HG02571 (cell line): ENCODE measurements around the gene HSPG2.
"Not testable (repeated sequence)": the region's sequence is repeated elsewhere in the genome, so short reads cannot be mapped to it uniquely, and the experiment has no call there.

ENCODE experiments used
- ATAC-seq: cut with Tn5 transposase; IDR thresholded peaks from one replicate; pipeline ENCODE4 v1.9.1; 2021; ENCODE audit warnings: mild to moderate bottlenecking, moderate library complexity; ENCODE audit not compliant: unreplicated experiment

The HSPG2 gene

DNA sequence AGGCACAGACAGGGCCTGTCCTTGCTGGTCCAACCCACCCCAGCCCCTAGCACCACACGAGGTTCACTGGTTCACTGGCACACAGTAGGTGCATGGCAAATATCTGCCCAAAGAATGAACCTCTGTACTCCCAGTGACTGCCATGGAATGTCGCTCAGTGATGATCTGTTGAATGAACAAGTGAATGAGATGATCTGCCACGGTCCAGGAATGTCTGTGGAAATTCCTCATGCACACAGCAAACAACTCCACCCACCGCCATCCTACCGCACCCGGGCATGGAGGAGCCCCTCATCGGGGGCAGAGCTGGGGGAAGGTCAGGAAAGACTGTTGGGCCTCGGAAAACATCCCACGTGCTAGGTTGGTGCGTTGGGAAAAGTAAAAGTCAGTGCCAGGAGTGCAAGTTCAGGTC, 1.7 kb downstream of the HSPG2 start:
- ATAC-seq: no peak

- ATAC-seq: no peak
These were observed 3.5 kb downstream of the HSPG2 start for GRCh38 chr1:21933397-21934248.

- ATAC-seq: no peak
These were observed 5.0 kb downstream of the HSPG2 start for GRCh38 chr1:21932127-21932526.

DNA sequence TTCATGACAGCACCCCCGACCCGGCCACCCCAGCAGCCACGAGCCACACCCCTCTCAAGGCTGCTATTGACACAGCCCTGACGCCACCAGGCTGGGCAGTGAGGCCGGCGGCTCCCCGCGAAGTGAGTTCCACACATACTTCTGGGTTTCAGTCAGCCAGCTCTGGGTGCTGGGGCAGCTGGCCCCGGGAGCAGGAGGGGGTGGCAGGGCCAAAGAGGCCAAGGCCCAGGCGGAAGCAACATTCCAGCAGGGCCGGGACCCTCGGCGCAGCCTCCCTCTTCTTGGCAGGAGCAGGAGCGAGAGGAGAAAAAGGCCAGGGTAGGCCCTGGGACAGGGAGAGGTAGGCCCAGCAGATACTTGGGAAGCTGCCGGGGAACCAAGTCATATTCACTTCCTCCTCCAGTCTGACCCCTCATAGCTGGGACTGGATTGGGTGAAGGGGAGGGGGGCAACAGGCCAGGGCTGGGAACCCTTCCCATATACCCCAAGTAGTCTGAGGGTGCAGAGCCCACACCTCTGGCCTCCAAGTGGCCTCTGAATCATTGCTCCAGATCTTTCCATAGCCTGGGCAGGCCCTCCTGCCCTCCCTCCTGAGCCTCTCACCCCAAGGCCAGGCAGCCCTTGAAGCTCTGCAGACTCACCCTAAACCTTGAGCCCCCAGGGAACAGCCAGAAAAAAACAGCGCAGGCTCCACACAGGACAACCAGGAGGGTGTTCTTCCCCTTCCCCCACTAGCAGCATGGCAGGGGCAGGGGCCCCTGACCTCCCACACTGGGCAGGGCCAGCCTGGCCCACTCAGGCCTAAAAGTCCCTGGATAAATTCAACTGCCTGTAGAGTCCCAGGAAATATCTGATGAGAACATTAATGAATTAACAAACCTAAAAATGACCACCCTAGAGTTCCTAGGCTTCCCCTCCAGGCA, 5.7 kb downstream of the HSPG2 start:
- no peak for ATAC-seq

DNA sequence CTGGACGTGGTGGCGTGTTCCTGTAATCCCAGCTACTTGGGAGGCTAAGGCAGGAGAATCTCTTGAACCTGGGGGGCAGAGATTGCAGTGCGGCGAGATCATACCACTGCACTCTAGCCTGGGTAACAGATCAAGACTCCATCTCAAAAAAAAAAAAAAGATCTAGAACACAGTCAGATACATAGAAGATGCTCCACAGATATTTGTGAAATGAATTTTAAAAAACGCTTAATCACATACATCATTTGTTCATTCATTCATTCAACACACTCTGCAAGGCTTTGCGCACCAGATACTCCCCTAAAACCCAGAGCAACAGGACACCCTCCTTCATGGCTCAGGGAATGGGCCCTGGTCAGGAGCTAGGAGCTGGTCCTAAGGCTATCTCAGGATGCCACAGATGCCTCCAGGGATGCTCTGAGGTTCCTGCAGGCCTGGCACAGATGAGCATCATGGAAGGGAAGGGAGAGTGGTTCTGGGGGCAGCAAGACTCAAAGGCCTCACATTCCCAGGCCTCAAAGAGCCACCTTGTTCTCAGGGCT, 6.4 kb downstream of the HSPG2 start:
- no peak for ATAC-seq

GRCh38 chr1:21930080-21930571, 7.0 kb downstream of the HSPG2 start:
- ATAC-seq: no peak

DNA sequence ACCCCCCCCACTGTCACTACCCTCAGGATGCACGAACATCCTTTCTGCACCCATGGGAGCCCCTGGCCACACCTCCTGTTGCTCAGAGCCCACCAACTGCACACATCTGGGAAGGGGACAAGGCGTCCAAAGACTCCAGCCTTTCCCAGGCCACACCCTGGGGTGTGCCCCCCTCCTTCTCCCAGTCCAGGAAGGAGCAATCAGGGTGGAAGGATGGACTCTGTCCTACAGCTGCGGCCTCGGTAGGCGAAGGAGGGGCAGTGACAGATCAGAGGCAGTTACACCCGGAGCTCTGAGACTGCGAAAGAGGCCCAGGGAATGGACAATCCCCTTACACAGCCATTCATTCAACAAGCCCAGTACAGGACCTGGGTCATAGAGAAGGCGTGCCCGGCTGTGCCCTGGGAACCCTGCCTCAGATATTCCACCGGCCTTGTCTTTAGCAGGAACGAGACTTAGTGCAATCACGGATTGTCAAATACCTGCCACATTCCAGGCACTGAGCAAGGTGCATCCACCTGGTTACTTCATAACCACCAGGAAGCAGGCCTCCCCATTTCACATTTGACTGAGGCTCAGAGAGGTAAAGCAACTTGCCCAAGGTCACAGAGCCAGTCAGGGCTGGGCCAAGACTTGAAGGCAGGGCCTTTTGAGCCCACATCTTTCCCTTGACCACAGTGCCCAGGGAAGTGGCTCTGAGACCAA, 9.4 kb downstream of the HSPG2 start:
- ATAC-seq: no peak

- no peak for ATAC-seq
These were observed 10.1 kb downstream of the HSPG2 start for GRCh38 chr1:21926814-21927532.

- no peak for ATAC-seq
These were observed 11.0 kb downstream of the HSPG2 start for GRCh38 chr1:21926065-21926464.

DNA sequence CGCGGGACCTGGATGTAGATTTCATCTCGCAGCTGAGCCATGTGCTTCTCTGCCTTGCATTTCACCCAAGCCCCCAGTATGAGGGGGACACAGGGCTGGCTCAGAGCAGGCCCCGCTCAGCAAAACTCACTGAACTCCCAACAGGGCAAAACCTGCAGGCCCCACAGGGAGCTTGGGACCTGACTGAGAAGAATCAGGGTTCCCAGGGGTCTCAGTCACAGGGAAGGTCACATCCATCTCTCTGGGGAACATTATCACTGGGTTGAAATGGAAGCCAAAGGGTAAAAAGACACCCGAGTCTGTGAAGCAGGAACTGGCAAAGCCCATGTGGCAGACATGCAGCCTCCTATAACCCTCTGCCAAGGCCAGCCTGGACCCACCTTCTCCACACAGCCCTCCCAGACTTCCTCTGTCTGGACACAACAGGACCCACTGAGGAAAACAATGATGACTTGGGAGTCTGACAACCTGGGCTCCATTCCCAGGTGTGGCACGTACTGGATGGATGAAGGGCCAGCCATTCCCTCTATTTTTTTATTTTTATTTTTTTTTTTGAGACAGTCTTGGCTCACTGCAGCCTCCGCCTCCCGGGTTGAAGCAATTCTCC, 11.7 kb downstream of the HSPG2 start:
- no peak for ATAC-seq

- no peak for ATAC-seq
These were observed 12.6 kb downstream of the HSPG2 start for GRCh38 chr1:21924503-21925005.

DNA sequence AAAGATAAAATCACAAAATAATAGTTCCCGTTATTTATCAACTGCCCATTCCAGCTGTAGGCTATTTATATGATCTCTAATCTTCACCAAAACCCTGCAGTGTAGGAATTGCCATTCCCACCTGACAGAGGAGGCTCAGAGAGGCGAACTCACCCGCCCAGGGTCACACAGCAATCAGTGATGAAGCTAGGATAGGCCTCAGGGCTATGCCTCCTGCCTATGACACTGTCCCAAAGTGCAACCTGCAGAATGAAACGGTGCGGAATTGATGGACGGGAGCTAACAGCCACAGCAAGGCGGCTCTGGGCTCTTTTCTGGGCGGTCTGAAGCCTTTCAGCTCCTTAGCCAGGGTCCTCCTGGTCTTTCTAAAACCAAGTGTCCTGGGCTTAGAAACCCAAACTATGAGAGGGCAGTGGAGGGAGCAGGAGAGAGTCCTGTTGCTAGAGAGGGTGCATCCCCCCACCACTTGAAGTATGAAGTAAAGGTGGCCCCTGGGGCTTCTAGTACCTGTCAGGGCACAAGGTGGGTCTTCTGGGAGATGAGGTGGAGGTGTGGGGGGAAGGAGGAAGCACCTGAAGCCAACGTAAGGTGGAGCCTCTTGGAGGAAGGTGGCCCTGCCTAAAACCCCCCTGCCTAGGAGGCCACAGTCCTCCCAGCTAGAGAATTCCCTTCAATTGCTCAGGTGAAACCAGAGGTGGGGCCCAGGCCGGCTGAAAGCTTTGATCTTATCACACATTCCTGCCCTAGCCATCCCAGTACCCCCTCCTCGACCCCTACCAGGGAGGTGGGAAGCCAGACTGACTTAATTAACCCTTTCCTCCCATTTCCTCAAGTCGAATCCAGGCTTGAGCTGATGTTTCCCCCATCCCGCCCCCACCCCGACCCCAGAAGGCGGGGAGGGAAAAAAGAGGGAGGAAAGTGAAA, 14.8 kb downstream of the HSPG2 start:
- ATAC-seq: no peak

- ATAC-seq: no peak
These were observed 15.8 kb downstream of the HSPG2 start for GRCh38 chr1:21921100-21921875.

- ATAC-seq: no peak
These were observed 17.6 kb downstream of the HSPG2 start for GRCh38 chr1:21919520-21919919.

- not testable (repeated sequence) for ATAC-seq
These were observed 19.9 kb downstream of the HSPG2 start for GRCh38 chr1:21917239-21917631.

DNA sequence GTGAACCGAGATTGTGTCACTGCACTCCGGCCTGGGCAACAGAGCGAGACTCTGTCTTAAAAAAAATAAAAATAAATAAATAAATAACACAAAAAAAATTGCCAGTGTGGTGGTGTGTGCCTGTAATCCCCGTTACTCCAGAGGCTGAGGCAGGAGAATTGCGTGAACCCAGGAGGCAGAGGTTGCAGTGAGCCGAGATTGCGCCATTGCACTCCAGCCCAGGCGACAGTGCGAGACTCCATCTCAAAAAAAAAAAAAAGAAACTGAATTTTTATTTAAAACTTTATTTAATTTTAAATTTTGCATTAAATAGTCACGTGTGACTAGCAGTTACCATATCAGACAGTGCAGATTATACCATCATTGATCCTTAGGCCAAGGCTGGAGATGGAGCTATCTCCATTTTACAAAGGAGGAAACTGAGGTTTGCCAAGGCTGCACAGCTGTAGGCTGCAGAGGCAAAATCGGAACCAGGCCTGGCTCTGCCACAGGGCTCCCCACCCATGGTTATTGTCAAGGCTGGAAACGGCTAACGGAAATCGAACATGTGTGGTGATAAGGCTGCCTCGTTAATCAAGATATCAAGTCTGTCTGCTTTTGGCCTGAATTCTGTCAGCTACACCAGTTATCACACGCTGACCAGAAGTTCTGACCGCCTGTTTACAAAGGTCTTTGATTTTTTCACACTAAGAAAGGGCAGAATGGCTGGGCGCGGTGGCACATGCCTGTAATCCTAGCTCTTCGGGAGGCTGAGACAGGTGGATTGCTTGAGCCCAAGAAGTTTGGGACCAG, 20.5 kb downstream of the HSPG2 start:
- ATAC-seq: no peak
